ENCODE data around the gene FBLL1.
"Not testable (repeated sequence)": the region's sequence is repeated elsewhere in the genome, so short reads cannot be mapped to it uniquely, and the experiment has no call there.

Gene FBLL1

GRCh38 chr5:168528521-168529373, at the start of gene FBLL1:
FBLL1 (plus strand) TSS chr5:168529305; CDS start chr5:168529505, 200 bp downstream.
- no peak for DNase-seq (ENCODE audit: low read depth, low spot score)

- DNase-seq (ENCODE audit: low read depth, low spot score): no peak
Measured at GRCh38 chr5:168480601-168481000, 48.5 kb upstream of the FBLL1 start.

GRCh38 chr5:168481330-168481788, 47.7 kb upstream of the FBLL1 start:
- DNase-seq (ENCODE audit: low read depth, low spot score): no peak

- DNase-seq (ENCODE audit: low read depth, low spot score): no peak
Measured at GRCh38 chr5:168482361-168482760, 46.7 kb upstream of the FBLL1 start.

- DNase-seq (ENCODE audit: low read depth, low spot score): peak; percentile 80
Measured at GRCh38 chr5:168486136-168486879, 42.8 kb upstream of the FBLL1 start, which contains the start of gene RARS1. RARS1 (plus strand) TSS chr5:168486471; CDS start chr5:168486499, 28 bp downstream.

- no peak for DNase-seq (ENCODE audit: low read depth, low spot score)
Measured at GRCh38 chr5:168489059-168489458, 40.0 kb upstream of the FBLL1 start.

- no peak for DNase-seq (ENCODE audit: low read depth, low spot score)
Measured at GRCh38 chr5:168494057-168494555, 35.0 kb upstream of the FBLL1 start.

GRCh38 chr5:168502563-168503237, 26.4 kb upstream of the FBLL1 start:
- no peak for DNase-seq (ENCODE audit: low read depth, low spot score)

- no peak for DNase-seq (ENCODE audit: low read depth, low spot score)
Measured at GRCh38 chr5:168513861-168514428, 15.2 kb upstream of the FBLL1 start.

- DNase-seq (ENCODE audit: low read depth, low spot score): no peak
Measured at GRCh38 chr5:168525856-168526255, 3.2 kb upstream of the FBLL1 start.

- no peak for DNase-seq (ENCODE audit: low read depth, low spot score)
Measured at GRCh38 chr5:168527756-168528295, 1.3 kb upstream of the FBLL1 start.

GRCh38 chr5:168529374-168530234, 499 bp downstream of the FBLL1 start:
- DNase-seq (ENCODE audit: low read depth, low spot score): no peak

- no peak for DNase-seq (ENCODE audit: low read depth, low spot score)
Measured at GRCh38 chr5:168530621-168531150, 1.6 kb downstream of the FBLL1 start.

- no peak for DNase-seq (ENCODE audit: low read depth, low spot score)
Measured at GRCh38 chr5:168531191-168531590, 2.1 kb downstream of the FBLL1 start.

GRCh38 chr5:168531987-168532864, 3.1 kb downstream of the FBLL1 start:
- DNase-seq (ENCODE audit: low read depth, low spot score): no peak

GRCh38 chr5:168534351-168534750, 5.2 kb downstream of the FBLL1 start:
- DNase-seq (ENCODE audit: low read depth, low spot score): not testable (repeated sequence)

GRCh38 chr5:168537176-168537575, 8.1 kb downstream of the FBLL1 start:
- no peak for DNase-seq (ENCODE audit: low read depth, low spot score)

GRCh38 chr5:168549554-168549953, 20.4 kb downstream of the FBLL1 start:
- DNase-seq (ENCODE audit: low read depth, low spot score): no peak

- no peak for DNase-seq (ENCODE audit: low read depth, low spot score)
Measured at GRCh38 chr5:168550656-168551055, 21.6 kb downstream of the FBLL1 start.

Measured in brain pericyte (primary cell).